NCI-H2227 (cell line): Measurements from ENCODE around the gene MAP4K4.

Experiments used
- DNase-seq: peaks from one replicate; lab custom pipeline; 2025; ENCODE audit not compliant: unreplicated experiment; lab: John Stamatoyannopoulos, UW

The MAP4K4 gene

GRCh38 chr2:101692041-101692440 is 5.5 kb upstream of the MAP4K4 start:
- DNase-seq, result no peak

GRCh38 chr2:101692766-101693165 is 4.7 kb upstream of the MAP4K4 start:
- no peak for DNase-seq

- DNase-seq, result no peak
These were observed 3.4 kb upstream of the MAP4K4 start for GRCh38 chr2:101693991-101694588.

GRCh38 chr2:101696272-101697123 is 1.0 kb upstream of the MAP4K4 start:
- no peak for DNase-seq

- peak; percentile 55 for DNase-seq
These were observed 722 bp downstream of the MAP4K4 start for GRCh38 chr2:101698014-101698843.

GRCh38 chr2:101698844-101699754 is 1.6 kb downstream of the MAP4K4 start:
- peak; percentile 43 for DNase-seq

GRCh38 chr2:101699755-101700461 is 2.4 kb downstream of the MAP4K4 start:
- DNase-seq, result no peak

GRCh38 chr2:101704046-101704466 is 6.5 kb downstream of the MAP4K4 start:
- no peak for DNase-seq

GRCh38 chr2:101704816-101705578 is 7.5 kb downstream of the MAP4K4 start:
- no peak for DNase-seq

GRCh38 chr2:101706121-101706818 is 8.8 kb downstream of the MAP4K4 start:
- no peak for DNase-seq

GRCh38 chr2:101706819-101707177 is 9.3 kb downstream of the MAP4K4 start:
- DNase-seq, result no peak

GRCh38 chr2:101710036-101710435 is 12.5 kb downstream of the MAP4K4 start:
- no peak for DNase-seq

- no peak for DNase-seq
These were observed 13.2 kb downstream of the MAP4K4 start for GRCh38 chr2:101710471-101711318.

- DNase-seq, result no peak
These were observed 16.6 kb downstream of the MAP4K4 start for GRCh38 chr2:101714118-101714517.

- no peak for DNase-seq
These were observed 19.8 kb downstream of the MAP4K4 start for GRCh38 chr2:101717071-101717845.

- DNase-seq, result no peak
These were observed 21.0 kb downstream of the MAP4K4 start for GRCh38 chr2:101718479-101718878.

GRCh38 chr2:101718993-101719571 is 21.6 kb downstream of the MAP4K4 start:
- DNase-seq, result no peak
